Stimulated activated CD4-positive, alpha-beta T cell treated with anti-CD3 and anti-CD28 coated beads, Interleukin-12 subunit alpha, Interleukin-12 subunit beta, amount 100 ng/mL, for 4 hours (primary cell): ENCODE measurements around the gene OGFOD3.

Experiments
- DNase-seq: peaks from one replicate; pipeline ENCODE4 v3.0.0-alpha.2; 2020

The OGFOD3 gene

DNA sequence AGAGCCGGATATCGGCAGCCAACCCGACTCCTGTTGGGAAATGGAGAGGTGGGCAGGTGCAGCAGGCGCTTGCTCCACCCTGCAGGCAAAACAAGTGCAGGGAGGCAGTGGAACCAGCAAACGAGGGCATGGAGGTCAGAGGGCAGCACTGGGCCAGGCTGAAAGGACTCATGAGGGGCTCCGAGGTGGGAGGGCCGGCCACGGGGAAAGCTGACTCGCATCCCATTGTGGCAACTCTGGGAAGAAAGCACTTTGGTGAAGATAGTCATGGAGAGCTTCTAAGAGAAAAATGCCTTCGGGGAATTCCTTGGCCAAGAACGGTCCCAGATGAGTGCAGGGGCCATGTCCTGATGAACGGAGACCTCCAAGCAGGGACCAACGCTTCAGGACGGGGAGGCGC is 27.7 kb upstream of the OGFOD3 start:
- DNase-seq, result no peak

DNA sequence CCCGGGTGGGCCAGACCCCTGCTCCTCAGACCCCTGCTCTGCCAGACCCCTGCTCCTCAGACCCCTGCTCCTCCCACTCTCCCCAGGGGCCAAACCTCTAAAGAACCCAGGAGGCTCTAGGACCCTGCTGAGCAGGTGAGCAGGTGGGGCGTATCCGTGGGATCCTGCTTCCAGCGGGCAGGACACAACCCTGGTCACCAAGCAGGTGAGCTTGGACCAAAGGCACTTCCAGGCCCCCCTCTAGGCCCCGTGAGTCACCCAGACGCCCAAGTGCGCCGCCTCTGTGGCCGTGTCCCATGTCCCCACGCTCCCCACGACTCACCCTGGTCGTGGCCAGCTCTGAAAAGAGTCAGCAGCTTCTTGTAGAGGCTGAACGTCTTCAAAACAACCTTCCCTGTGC is 27.2 kb upstream of the OGFOD3 start:
- no peak for DNase-seq

GRCh38 chr17:82444941-82445521 is 26.6 kb upstream of the OGFOD3 start:
- no peak for DNase-seq

- no peak for DNase-seq
These were observed 26.0 kb upstream of the OGFOD3 start for GRCh38 chr17:82444284-82444893.

DNA sequence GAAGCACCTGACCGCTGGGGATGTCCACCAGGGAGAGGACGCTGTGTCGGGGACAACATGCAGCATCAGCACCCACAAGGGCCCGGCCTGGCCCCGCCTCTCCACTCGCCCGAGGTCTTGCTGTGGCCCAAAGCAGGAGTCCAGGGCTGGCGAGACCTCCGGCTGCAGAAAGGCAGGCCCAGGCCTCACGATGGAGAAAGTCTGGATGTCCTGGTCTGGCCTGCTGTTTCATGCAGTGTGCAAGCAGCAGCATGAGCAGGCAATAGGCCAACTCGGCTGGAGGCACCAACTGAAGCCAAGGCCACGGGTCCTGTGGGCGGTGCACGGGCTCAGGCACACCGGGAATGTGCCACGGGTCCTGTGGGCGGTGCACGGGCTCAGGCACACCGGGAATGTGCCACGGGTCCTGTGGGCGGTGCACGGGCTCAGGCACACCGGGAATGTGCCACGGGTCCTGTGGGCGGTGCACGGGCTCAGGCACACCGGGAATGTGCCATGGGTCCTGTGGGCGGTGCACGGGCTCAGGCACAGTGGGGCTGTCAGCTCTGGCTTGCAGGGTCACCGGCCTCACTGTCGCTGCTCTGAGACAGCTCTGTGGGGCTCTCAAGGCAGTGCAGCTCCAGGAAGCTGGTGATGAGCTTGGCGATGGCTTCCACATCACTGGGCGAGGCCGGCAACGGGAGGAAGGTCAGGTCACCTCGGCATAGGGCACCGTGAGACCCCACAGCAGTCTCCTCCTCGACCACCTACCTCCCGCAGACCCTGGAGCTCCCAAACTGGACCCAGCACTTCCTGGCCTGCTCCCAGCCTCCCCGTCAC is 25.3 kb upstream of the OGFOD3 start:
- DNase-seq, result no peak

- no peak for DNase-seq
These were observed 24.5 kb upstream of the OGFOD3 start for GRCh38 chr17:82442643-82443464.

DNA sequence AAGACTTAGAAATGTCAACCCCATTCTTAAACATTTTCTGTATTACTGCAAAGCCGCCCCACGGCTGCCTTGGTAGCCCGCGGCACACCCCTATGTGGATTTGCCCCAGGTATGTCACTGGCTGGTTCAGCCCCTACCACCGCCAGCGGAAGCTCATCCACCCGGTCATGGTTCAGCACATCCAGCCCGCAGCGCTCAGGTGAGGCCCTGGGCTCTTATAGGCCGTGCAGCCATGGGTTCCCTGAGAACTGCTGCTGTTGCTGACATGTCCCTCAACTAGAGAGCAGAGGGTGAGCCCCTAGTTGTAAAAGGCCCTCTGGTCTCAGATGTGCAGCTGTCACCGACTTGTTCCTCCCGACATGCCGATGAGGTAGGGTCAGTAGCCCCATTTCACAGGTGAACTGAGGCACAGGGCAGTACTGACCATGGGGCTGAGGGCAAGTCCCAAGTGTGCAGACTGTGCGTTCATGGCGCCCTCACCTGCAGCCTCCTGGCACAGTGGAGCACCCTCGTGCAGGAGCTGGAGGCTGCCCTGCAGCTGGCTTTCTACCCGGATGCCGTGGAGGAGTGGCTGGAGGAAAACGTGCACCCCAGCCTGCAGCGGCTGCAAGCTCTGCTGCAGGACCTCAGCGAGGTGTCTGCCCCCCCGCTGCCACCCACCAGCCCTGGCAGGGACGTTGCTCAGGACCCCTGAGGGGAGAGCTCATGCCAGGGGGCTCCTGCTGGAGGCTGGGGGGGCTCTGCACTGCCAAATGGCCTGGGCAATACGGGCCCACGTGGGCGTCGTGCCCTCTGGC is 23.5 kb upstream of the OGFOD3 start:
- no peak for DNase-seq

DNA sequence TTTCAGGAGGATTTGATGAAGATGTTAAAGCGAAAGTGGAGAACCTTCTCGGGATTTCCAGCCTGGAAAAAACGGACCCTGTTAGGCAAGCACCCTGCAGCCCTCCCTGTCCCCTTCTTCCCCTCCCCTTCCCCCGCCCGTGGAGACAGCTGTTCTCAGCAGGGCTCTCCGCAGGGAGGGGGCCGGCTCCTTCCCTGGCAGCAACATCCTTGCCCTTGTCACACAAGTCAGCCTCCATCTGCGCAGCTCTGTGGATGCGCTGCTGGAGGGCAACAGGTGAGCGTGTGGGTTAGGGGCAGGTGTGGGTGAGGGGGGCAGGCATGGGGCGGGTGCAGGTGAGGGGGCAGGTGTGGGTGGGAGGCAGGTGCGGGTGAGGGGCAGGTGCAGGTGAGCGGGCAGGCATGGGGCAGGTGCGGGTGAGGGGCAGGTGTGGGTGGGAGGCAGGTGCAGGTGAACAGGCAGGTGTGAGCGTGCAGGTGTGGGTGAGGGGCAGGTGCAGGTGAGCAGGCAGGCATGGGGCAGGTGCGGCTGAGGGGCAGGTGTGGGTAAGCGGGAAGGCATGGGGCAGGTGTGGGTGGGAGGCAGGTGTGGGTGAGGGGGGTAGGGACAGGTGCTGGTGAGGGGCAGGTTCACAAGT is 22.7 kb upstream of the OGFOD3 start:
- DNase-seq, result no peak

DNA sequence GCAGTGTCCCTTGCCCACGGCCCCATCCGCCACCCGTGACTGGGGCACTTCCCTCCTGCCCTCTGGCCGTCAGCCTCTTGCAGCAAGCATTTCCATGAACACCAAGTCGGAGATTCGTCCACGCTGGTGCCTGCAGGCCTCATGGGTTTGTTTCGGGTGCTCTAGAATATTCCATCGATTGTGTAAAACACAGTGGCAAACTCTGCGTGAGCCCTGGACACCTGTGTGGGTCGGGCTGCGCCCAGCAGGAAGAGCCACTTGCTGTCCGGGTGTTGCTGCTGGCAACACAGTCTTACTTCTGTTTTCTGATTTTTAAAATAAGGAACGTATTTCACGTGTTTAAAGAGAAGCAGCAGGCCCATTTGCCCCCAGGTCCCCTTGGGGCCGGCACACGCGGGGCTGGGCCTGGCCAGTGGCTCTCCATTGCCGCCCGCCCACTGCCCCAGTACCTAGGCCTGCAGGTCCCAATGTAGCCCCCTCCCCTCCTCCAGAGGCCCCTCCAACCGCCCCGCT is 22.1 kb upstream of the OGFOD3 start:
- no peak for DNase-seq

GRCh38 chr17:82439829-82440365 is 21.5 kb upstream of the OGFOD3 start:
- no peak for DNase-seq

GRCh38 chr17:82439194-82439828 is 20.9 kb upstream of the OGFOD3 start:
- no peak for DNase-seq

- DNase-seq, result no peak
These were observed 20.2 kb upstream of the OGFOD3 start for GRCh38 chr17:82438401-82439193.

GRCh38 chr17:82437325-82437668 is 18.9 kb upstream of the OGFOD3 start:
- no peak for DNase-seq

DNA sequence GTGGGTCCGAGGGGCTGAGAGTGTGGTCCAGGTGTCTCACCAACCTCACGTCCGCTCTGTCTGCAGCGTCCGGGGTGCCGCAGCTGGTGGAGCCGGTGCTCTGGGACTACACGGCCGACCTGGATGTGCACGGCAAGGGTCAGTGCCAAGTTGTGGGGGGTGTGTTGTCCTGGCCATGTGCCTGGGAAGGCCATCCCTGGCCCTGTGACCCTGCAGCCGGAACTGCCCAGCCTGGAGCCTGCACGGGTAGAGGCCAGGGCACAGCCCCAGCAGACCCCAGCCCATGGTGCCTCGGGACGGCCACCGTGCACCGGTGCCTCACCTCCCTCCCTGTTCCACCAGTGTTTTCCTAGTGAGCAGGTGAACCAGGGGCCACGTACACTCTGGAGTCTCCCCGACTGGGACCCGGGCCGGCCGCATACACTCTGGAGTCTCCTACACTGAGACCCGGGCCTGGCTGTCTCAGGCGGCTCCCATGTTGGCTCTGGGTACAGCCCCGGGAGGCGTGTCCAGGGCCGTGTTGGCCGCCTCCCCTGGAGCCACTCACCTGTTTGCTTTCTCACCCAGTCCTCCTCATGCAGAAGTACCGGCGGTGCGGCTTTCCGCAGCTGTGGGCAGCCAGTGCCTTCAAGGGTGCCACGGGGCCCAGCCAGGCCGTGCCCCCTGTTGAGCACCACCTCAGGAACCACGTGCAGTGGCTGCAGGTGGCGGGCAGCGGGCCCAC is 18.4 kb upstream of the OGFOD3 start:
- no peak for DNase-seq

DNA sequence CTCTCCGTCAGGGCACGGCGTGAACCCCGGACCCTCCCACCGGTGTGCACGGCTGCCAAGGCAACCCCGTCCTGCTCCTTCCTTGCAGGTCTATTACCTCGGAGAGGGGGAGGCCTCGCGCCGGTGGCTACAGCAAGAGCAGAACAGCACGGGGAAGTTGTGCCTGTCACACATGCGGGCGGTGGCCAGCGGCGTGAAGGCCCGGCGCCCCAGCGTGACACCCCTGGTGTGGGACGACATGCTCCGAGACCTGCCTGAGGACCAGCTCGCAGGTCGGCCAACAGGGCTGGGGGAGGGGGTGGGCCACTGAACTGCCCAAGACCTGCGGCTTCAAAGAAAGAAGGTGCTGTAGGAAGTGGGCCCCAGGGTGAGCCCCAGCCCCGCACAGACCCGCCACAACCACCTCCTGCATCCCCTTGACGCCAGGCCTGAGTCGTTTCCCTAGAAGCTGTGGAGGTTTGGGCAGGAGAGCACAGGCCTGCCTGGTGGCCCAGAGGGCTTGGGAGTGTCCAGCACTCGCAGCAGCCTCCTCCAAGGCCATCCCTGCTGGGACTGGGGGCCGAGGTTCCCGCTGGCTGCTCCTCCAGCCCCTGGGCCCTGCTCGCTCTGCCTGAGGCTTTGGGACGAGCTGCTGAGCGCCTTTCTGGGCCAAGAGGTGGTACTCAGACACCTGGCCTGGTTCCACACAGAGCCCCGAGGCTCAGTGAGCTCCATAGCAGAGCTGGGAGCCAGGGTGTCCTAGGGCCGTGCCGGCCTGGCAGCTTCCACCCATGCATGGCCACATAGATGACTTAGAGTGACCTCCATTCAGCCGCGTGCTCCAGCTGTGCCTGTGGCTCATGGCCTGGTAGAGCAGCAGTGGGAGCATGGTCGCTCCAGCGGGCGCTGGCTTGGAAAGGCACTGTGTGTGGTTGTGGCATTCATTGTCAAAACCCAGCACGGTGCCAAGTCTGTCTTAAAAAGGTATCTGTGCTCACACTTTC is 17.5 kb upstream of the OGFOD3 start:
- no peak for DNase-seq

GRCh38 chr17:82435103-82435502 is 16.7 kb upstream of the OGFOD3 start:
- no peak for DNase-seq

DNA sequence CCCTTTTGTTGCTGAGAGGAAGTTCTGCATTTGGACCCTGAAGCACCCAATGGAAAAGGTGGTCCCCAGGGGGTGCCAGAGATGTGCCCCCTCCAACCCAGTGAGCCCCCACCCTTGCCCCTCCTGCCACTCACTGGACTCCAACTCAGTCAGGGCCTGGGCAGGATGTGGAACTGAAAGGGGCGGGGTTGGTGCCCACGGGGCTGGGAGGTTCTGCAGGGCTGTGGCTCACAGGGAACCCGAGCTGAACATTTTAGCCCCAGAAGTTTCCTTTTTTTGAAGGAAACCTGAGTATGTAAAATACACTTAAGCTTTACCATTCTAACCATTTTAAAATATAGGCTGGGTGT is 15.8 kb upstream of the OGFOD3 start:
- no peak for DNase-seq

- no peak for DNase-seq
These were observed 15.3 kb upstream of the OGFOD3 start for GRCh38 chr17:82433560-82434215.
